HL-60 (cell line): ENCODE measurements around the gene MAD1L1.

Experiments used
- CTCF ChIP-seq: IDR thresholded peaks from one replicate; pipeline ENCODE4 v1.5.1; 2011; ENCODE audit warnings: low read length, control low read depth, inconsistent platforms; ENCODE audit not compliant: insufficient read depth
- POLR2AphosphoS5 ChIP-seq: IDR thresholded peaks from 2 replicates; pipeline ENCODE4 v1.6.1; 2012; ENCODE audit warnings: low read depth

GRCh38 chr7:1944619-1945210 is 288.0 kb downstream of the MAD1L1 start:
- TF ChIP-seq CTCF (no peak), POLR2AphosphoS5 (no peak)
